Esophagus muscularis mucosa (tissue), 4 donors: Measurements from ENCODE around the gene PSMA4.

ENCODE experiments used
- CTCF ChIP-seq, 3 experiments: fragments of 200-600 bp in 2 of 3; fragments of 450-650 bp in 1 of 3; sonication (generic) in 2 of 3; IDR thresholded peaks; one replicate each; pipeline ENCODE4 v1.5.1; 2017 to 2019; ENCODE audit warnings: antibody characterized with exemption in 3 of 3, mild to moderate bottlenecking in 2 of 3, moderate library complexity in 1 of 3
- EP300 ChIP-seq: sonication (generic); formaldehyde crosslinking; IDR thresholded peaks from one replicate; pipeline ENCODE4 v1.6.1; 2017; ENCODE audit warnings: antibody characterized with exemption
- POLR2A ChIP-seq: fragments of 450-650 bp; IDR thresholded peaks from one replicate; pipeline ENCODE4 v1.6.1; 2017; ENCODE audit warnings: antibody characterized with exemption, moderate library complexity, mild to moderate bottlenecking, low read depth

GRCh38 chr15:78533331-78533730 is 6.9 kb upstream of the PSMA4 start:
- no peak for TF ChIP-seq CTCF (IDR thresholded peaks at IDR 0.05)
- TF ChIP-seq EP300 = no peak
- no peak for TF ChIP-seq POLR2A
